GM21737 (cell line): Measurements from ENCODE around the gene KCNK2.

Experiments used
- ATAC-seq: cut with Tn5 transposase; IDR thresholded peaks from one replicate; pipeline ENCODE4 v1.9.1; 2021; ENCODE audit warnings: mild to moderate bottlenecking, moderate library complexity; ENCODE audit not compliant: unreplicated experiment

Gene KCNK2

DNA sequence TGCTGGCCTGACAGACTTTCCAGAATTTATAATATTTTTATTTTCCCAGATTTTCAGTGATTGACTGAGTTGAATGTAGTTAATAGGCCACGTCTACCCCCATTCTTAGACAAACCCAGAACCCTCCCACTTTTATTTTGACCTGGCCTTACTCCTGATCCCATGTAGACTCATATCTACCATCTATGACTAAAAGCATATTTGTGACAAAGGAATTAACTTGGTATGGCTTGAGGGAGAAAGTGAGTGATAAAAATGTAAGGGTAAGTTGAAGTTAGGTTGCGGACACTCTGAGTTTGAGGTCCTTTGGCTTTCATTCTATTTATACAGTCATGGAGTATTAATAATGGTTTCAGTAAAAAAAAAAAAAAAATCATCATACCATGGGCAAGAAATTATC is 168.4 kb downstream of the KCNK2 start:
- ATAC-seq = no peak

DNA sequence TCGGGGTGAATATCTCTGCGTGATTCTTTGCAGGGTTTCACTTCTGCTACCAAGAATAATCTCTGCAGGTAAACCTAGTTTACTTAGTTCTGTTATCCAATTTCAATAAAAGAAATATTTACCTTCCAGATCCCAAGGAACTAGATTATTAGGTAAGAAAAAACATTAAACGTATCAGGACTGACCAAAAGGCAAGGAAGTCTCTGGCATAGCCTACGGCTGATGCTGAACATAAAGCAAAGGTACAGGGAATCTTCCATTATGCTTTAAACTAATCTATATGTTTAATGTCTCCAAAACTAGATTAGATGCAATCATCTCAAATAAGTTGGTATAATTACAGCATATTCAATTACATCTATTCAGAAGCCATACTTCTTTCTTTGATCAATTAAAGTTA is 168.9 kb downstream of the KCNK2 start:
- ATAC-seq = no peak

DNA sequence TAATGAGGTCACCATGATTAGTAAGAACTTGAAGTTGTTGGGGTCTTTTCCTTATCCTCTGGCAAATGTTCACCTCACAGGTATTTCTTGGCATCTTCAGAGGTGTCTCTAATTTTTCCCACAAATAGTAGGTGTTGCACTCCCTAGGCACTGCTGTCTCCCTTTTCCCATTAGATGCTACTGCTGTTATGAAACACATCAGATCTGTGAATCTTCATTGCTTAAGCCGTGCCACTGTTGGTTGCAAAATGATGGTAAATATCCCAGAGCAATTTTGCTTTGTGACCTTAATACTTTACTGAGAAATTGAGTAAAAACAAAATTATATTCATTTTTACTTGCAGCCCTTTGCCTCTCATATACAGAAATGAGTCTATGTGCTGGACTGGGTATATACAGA is 169.6 kb downstream of the KCNK2 start:
- no peak for ATAC-seq

DNA sequence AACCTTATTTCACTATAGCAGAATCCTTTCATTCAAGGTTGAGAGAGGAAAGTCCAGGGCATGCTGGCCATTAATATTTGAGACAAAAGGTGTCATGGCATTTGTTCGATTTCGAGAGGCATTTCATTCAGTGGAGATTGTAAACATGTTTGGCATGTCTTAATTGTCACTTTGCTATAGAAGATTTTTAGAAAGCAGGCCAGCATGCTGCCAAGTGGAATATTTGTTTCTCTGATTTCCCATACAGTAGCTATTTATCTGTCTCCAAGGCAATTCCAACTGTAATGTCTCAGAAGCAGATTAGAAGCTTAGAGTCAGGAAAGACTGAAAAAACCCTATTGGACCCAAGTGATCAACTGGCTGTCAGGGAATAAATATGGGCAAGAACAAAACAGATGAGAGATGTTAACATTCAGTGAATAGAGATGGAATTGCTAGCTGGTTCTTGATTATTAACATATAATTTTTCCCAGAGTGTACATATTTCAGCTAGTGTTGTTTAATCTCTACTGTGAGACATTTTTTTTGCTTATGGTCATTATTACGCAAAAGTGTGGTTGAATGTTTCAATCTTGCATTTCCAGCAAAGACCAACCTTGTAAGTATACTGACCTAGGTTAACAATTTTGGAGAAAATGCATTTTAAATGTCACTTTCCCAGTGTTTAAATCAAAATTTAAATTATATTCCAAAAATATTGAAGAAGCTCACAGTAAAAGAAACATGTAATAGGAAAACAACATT is 174.6 kb downstream of the KCNK2 start:
- ATAC-seq = no peak

DNA sequence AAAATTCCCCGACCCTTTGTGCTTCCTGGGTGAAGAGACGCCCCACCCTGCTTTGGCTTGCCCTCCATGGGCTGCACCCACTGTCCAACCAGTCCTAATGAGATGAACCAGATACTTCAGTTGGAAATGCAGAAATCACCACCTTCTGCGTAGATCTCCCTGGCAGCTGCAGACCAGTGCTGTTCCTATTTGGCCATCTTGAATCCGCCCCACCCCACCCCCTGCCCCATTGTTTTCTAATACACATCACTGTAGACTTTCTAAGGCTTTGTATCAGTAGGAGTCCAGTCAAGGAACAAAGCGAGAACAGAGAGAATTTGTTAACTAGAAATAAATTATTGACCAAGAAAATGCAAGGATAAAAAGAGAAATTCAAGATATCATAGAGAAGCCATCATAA is 178.2 kb downstream of the KCNK2 start:
- ATAC-seq = no peak

DNA sequence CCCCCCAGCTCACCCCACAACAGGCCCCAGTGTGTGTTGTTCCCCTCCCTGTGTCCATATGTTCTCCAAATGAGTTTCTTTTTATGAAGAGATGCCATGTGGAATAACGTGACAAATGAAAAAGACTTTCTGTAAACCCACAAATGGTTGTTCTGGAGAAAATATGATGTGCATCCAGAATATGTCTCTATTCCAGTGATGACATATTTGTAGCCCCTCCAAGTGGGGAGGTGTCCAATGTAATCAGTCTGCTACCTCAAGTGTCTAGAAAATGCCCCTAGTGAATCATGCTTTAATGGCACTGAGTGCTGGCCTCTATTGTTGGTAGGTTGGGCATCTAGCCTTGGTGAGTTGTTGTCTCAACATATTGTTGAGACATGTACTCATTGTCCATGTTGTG is 179.6 kb downstream of the KCNK2 start:
- ATAC-seq = no peak

DNA sequence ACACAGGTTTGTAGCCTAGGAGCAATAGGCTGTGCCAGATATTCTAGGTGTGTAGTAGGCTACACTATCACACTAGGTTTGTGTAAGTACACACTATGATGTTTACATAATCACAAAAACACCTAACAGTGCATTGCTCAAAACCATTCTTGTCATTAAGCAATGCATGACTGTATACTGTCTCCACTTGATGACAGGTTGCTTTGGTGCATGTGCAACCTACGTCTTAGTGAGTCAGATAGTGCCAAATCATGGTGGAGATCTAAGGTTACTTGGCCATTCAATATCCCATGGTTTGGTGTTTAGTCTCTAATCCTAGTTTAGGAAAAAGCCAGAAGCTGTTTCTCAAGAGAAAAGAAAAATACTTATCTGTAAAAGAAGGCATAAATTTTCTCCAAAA is 181.1 kb downstream of the KCNK2 start:
- ATAC-seq = no peak

DNA sequence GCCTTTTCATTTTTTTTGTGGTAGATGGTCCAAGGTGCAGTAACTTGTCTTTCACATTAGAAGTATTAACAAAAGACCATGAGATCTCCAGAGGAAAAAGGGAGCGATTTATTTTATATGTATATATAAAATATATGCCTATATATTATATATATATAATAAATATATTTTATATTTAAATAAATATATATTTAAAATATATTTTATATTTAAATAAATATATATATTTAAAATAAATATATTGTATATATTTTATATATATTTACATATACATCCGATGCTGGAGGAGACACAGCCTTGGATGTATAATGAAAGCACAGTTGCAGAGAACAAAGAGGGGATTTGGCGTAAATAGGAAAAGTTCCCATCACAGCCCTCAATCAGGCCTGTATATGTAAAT is 182.1 kb downstream of the KCNK2 start:
- no peak for ATAC-seq

DNA sequence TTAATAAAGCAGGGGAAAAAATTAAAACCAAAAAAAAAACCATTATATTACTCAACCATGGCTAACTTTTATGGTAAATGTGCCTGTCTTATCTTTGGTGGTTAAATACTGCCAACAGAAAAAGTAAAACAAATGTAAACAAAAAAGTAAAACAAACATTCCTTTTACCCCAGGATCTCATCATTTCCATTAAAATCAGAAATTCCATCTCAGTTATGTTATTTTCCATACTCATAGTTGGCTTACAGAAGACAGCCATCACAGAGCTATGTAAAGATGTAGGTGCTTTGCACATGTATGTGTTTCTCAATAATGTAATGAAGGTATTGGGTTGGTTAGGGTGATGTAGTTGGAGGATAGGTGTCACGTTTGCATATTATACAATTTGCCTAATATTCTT is 185.0 kb downstream of the KCNK2 start:
- ATAC-seq = no peak

DNA sequence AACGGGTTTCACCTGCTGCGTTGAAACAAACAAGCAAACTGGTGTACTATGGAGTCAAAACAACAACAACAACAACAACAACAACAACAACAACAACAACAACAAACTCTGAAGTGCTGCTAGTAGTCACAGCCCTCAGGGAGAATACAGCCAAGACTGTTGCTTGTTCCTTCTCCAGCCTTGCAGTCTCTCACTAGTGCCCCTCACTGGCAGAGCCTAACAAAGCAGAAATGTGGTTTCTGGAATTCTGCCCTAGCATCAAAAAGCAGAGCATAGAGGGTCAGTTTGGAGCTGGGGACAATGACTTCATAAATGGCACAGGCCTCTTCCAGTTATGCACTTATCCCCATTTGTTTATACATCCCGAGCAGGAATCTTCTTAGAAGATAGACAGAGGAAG is 187.4 kb downstream of the KCNK2 start:
- no peak for ATAC-seq

DNA sequence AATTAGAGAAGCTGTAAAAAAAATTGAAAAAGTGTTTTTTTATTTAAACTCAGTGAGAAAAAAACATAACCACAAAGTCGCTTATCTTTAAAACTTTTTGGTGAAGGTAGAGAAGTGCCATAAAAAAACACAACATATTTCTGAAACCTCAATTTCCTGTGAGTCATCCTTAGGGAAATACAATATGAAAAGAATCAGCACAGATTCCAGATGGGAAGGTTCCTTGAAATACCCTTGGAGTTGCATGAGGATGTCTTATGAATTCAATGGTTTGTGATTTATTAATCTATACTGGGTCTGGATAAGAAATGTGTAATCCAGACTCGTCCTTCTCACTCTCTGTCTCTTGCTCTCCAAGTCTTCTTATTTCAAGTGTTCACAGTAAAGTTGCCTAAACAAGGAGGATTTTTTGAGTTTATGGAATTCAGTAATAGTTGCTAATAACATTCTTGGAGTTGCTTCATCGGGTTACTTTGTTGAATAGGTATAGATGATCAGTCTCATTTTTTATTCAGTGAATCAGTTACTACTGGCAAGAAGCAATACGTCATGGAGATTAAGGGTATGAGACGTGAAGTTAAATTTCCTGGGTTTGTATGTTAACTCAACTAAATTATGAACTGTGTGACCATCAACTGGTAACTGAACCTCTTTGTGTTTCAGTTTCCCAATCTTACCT is 191.4 kb downstream of the KCNK2 start:
- ATAC-seq = no peak

DNA sequence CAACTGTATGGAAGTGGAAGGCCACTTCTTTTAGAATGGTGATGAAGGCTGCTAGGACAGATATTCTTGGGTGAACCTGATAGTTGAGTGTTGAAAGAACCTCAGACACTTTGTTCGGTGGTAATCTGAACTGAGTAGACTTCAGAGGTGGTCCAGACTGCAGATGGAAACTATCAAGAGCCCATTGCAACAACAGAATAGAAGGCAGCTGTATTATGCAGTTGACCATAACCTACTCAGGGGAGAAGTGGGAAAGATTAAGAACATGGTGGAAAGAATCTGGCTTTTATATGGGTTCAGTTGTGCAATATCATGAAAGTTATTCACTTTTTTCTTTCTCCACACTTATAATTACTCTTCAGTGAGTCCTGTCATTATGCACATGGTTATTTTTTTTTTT is 194.0 kb downstream of the KCNK2 start:
- ATAC-seq = no peak

DNA sequence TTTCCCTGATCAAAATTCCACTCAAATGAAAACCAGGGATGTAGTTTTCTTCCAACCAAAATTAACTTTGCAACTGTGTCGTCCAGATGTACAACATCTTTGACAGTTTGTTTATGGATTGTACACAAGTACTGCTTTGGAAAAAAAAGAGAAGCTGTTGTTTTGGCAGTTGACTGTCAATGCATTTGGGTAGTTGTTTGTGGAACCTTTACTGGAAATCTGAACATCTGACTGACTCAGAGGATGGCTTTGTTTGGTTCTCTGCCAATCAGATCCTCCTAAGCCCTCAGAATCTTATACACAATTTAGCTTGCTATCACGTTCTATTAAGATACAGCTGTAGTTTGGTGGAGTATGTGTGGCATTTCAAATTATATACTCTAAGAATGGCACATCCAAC is 195.0 kb downstream of the KCNK2 start:
- ATAC-seq = no peak

DNA sequence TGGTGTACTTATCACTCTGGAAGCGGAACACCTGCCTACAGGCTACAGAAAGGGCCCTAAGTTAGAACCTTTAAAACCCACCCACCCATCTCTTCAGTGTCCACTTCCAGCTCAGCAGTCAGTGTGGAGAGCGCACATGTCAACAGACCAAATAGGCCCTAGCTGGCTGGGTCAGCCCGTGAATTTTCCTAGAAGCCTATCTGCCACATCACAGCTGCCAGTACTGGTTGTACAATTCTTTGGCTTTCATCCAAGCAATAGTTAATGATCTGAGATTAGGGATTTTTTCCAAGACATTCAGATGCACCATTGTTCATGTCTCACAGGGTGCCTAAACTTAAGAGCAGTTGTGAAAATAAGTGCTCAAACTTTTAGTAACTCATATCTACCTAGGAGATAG is 197.1 kb downstream of the KCNK2 start:
- no peak for ATAC-seq

DNA sequence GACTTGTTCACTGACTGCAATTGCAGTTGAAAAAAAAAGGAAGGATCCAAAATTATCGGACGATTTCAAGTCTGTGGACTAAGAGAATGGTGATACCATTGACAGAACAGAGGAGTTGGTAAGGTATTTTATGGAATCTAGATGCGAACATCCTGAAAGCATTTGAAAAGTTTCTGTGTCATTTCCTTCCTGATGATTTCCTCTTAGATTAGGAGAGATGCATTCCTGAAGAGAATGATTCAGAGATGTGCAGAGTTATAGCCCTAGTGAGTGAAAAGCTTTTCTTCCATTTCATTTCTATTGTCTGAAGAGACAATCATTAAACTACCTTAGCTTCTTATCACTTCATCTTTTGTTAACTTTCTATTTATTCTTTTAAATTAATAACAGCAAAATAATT is 200.0 kb downstream of the KCNK2 start:
- ATAC-seq = no peak

DNA sequence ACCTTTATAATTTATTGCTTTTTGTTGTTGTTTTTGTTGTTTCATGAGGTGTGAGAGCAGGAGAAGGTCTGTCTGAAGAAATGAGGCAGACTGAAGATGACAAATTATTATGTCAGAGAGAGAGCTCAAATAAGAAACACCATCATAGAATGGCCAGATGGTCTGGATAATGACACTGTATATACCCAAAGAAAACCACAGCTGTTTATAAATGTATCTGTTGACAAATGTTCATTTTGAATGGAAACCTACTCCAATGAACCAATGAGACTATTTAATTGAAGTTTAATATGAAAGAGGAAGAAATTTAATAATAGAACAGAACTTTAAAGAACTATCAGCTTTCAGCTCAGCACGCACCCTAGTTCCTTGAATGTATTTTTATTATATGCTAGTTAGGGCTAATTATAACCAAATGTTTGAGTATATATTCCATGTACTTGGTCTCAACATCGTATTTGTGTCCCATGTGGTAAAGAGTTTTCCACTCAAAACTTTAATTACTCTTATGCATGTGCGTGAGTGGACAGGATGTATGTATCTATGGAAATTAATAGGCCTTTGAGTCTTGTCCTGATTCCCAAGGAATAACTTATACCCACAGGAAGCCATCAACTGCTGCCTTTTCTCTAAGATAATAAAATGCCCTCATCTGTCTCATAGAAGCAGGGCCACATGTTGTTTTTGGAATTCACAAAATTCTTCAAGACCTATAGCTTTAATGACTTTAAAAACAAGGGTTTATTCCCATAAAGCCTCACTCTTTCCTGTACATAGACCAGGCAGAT is 202.7 kb downstream of the KCNK2 start:
- ATAC-seq = no peak
